ENCODE results near the gene PFDN2. TPM values are rescaled to one million over a fixed set of nuclear protein-coding genes. Genes with fewer than 3 reads are reported as not detected.

Gene PFDN2
- total and polyA plus RNA-seq, 4 experiments from 2014 or later: 40.8 to 89.1 (median 55.9) TPM

DNA sequence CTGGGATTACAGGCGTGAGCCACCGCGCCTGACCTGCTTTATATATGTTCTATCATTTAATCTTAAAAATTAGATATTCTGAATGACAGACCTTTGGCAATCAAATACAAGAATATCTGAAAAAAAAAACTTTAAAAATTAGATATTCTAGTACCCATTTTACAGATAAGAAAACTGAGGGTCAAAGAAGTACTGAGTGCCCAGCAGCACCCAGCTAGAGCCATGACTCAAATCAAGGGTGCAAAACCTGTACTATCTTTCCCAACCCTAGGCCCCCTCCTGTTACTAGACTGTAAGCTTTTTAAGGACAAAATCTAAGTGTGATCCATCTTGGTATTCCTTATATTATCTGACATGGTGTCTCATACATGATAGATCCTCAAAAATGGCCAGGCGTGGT, 56.4 kb downstream of the PFDN2 start:
- H3K4me3 ChIP-seq (ENCODE audit: low read length in 2 of 2): no peak overlapping the region
- no peaks in the 10 kb centered on the region for H3K9me3 ChIP-seq (ENCODE audit: control insufficient read depth in 1 of 2, low read length in 2 of 2)
- Mint-ChIP-seq H3K27ac (peak overlapping the region in 6 of 7 donors; percentile 22 to 92 (median 46)), H3K4me3 (peak overlapping the region in 2 of 8 donors; percentile 34 to 61), H3K27me3 (no peaks in the 10 kb centered on the region), H3K36me3 (peaks cover 34 to 69% of the 10 kb centered on the region in 2 donors), H3K9me3 (no peaks in the 10 kb centered on the region), H3K4me1 (peaks cover 40 to 77% (median 56%) of the 10 kb centered on the region in 4 donors)
- CTCF ChIA-PET (ENCODE audit: partially characterized antibody): interaction anchor here (1.1 to 2.3 kb wide), 5 partner anchors 15 to 78 kb away, joined by 3 to 10 read pairs (median 7); partner anchors contain the start of genes TSTD1 and USF1
- H3K27ac ChIP-seq (ENCODE audit: low read depth, low read length): no peak overlapping the region
- POLR2A ChIA-PET (ENCODE audit: partially characterized antibody): interaction anchor here (0.9 to 7.8 kb wide), 4 partner anchors 8 to 41 kb away, joined by 3 to 66 read pairs (median 18); partner anchors contain the start of genes ARHGAP30, F11R and USF1
- DNase-seq: no peak
- H3K36me3 ChIP-seq (ENCODE audit: insufficient read depth, low read length): peaks cover 33% of the 10 kb centered on the region
- no peaks in the 10 kb centered on the region for H3K27me3 ChIP-seq (ENCODE audit: insufficient read depth, low read length)
- H3K4me1 ChIP-seq (ENCODE audit: insufficient read depth, low read length): peaks cover 89% of the 10 kb centered on the region
- intact Hi-C loops (cut with micrococcal nuclease): no loop called here

DNA sequence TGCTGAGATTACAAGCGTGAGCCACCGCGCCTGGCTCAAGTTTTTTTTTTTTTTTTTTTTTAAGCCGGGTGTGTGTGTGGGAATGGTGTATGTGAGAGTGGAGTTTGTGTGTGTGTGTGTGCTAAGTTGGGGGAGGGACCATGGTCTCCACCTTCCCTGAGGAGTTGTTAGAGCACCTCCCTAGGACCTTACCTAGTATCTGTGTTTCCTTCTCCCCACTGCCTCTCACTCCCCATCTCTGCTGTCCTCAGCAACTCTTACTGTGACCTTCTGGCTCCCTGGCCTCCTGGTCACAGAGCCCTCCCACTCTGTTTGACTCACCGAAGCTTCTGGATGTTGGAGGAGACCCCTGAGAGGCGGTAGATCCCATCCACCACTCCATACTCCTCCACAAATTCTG, 58.5 kb downstream of the PFDN2 start:
- H3K9me3 ChIP-seq (ENCODE audit: control insufficient read depth in 1 of 2, low read length in 2 of 2): no peaks in the 10 kb centered on the region
- DNase-seq: no peak
- no peak overlapping the region for H3K4me3 ChIP-seq (ENCODE audit: low read length in 2 of 2)
- Mint-ChIP-seq H3K36me3 (peaks cover 36 to 72% of the 10 kb centered on the region in 2 donors), H3K27me3 (no peaks in the 10 kb centered on the region), H3K9me3 (no peaks in the 10 kb centered on the region), H3K4me3 (peak overlapping the region in 1 of 8 donors; percentile 26), H3K27ac (peak overlapping the region; percentile 32 to 93 (median 74)), H3K4me1 (peaks cover 35 to 65% (median 46%) of the 10 kb centered on the region in 4 donors)
- CTCF ChIA-PET (ENCODE audit: partially characterized antibody): interaction anchor here (1.0 to 1.9 kb wide), 4 partner anchors 10 to 69 kb away, joined by 3 to 8 read pairs (median 4); partner anchors contain the start of genes ARHGAP30 and KLHDC9
- H3K27ac ChIP-seq (ENCODE audit: low read depth, low read length): no peak overlapping the region
- H3K36me3 ChIP-seq (ENCODE audit: insufficient read depth, low read length): peaks cover 48% of the 10 kb centered on the region
- H3K4me1 ChIP-seq (ENCODE audit: insufficient read depth, low read length): peaks cover 76% of the 10 kb centered on the region
- POLR2A ChIA-PET (ENCODE audit: partially characterized antibody): interaction anchor here (0.8 to 7.8 kb wide), 6 partner anchors 10 to 94 kb away, joined by 3 to 66 read pairs (median 5); partner anchors contain the start of genes ARHGAP30, F11R, KLHDC9 and UFC1
- intact Hi-C loops (cut with micrococcal nuclease): no loop called here
- H3K27me3 ChIP-seq (ENCODE audit: insufficient read depth, low read length): no peaks in the 10 kb centered on the region

DNA sequence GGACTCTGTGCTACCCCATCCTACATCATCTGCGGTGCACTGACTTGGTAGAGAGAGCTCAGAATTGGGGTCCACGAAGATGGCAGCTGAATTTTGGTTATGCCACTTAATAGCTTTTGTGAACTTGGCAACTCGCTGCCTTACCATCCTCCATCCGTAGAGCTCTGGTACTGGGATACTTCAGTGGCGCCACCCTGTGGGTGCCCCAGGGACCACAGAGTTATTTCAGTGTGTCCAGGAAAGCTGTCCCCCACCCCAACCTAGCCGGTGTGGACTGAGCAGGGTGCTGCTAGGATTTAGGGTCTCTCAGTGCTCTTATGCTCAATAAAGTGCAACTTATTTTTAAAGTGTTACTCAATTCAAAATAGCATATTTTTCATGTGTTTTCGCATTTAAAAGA, 63.0 kb downstream of the PFDN2 start:
- H3K4me1 ChIP-seq (ENCODE audit: insufficient read depth, low read length): peaks cover 31% of the 10 kb centered on the region
- peaks cover 73% of the 10 kb centered on the region for H3K36me3 ChIP-seq (ENCODE audit: insufficient read depth, low read length)
- Mint-ChIP-seq H3K4me1 (peaks cover 14 to 43% (median 24%) of the 10 kb centered on the region in 4 donors), H3K9me3 (no peaks in the 10 kb centered on the region), H3K4me3 (no peak overlapping the region), H3K27me3 (no peaks in the 10 kb centered on the region), H3K27ac (peak overlapping the region in 3 of 7 donors; percentile 17 to 24 (median 18)), H3K36me3 (peaks cover 56 to 76% of the 10 kb centered on the region in 2 donors)
- DNase-seq: no peak
- no peaks in the 10 kb centered on the region for H3K9me3 ChIP-seq (ENCODE audit: control insufficient read depth in 1 of 2, low read length in 2 of 2)
- no peak overlapping the region for H3K27ac ChIP-seq (ENCODE audit: low read depth, low read length)
- intact Hi-C loops (cut with micrococcal nuclease): no loop called here
- no peak overlapping the region for H3K4me3 ChIP-seq (ENCODE audit: low read length in 2 of 2)
- ChIA-PET CTCF (ENCODE audit: partially characterized antibody) (interaction anchor here (1.1 to 2.3 kb wide), 9 partner anchors 9 to 76 kb away, joined by 3 to 12 read pairs (median 6); partner anchors contain the start of genes ARHGAP30, KLHDC9 and USF1), POLR2A (ENCODE audit: partially characterized antibody) (interaction anchor here (0.6 to 21.2 kb wide), 5 partner anchors 9 to 80 kb away, joined by 3 to 602 read pairs (median 8); partner anchors contain the start of genes ARHGAP30, KLHDC9, TSTD1 and USF1)
- no peaks in the 10 kb centered on the region for H3K27me3 ChIP-seq (ENCODE audit: insufficient read depth, low read length)

DNA sequence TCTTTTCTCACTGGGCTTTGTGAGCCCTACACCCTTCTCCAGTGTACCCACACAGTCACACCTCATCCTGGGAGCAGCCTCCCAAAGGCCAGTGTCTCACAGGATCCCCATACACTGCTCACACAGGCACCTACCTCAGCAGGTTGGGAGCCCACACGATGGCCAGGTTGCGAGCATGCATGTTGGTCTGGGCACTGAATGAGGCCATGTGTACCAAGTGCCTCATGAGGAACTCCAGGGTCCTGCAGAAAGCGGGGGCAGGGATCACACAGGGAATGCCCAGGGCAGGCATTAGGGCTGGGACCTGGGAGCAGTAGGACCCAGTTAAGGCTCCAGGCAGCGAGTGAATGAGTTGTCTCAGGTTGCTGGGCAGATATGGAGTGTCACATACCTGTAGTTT, 63.6 kb downstream of the PFDN2 start:
- DNase-seq: no peak
- Histone ChIP-seq H3K27me3 (ENCODE audit: insufficient read depth, low read length) (no peaks in the 10 kb centered on the region), H3K4me1 (ENCODE audit: insufficient read depth, low read length) (peaks cover 25% of the 10 kb centered on the region), H3K4me3 (ENCODE audit: low read length in 2 of 2) (no peak overlapping the region), H3K36me3 (ENCODE audit: insufficient read depth, low read length) (peaks cover 73% of the 10 kb centered on the region), H3K27ac (ENCODE audit: low read depth, low read length) (no peak overlapping the region), H3K9me3 (ENCODE audit: control insufficient read depth in 1 of 2, low read length in 2 of 2) (no peaks in the 10 kb centered on the region)
- H3K4me1 Mint-ChIP-seq: peaks cover 8 to 37% (median 19%) of the 10 kb centered on the region in 4 donors
- H3K4me3 Mint-ChIP-seq: no peak overlapping the region
- intact Hi-C loops (cut with micrococcal nuclease): no loop called here
- POLR2A ChIA-PET (ENCODE audit: partially characterized antibody): interaction anchor here (1.8 to 21.2 kb wide), 4 partner anchors 8 to 43 kb away, joined by 4 to 602 read pairs (median 37); partner anchors contain the start of genes ARHGAP30, KLHDC9, TSTD1 and USF1
- H3K27me3 Mint-ChIP-seq: no peaks in the 10 kb centered on the region
- H3K9me3 Mint-ChIP-seq: no peaks in the 10 kb centered on the region
- H3K36me3 Mint-ChIP-seq: peaks cover 53 to 76% of the 10 kb centered on the region in 2 donors
- CTCF ChIA-PET (ENCODE audit: partially characterized antibody): interaction anchor here (1.1 to 2.3 kb wide), 7 partner anchors 9 to 76 kb away, joined by 3 to 10 read pairs (median 5); partner anchors contain the start of genes ARHGAP30, KLHDC9 and USF1
- peak overlapping the region in 3 of 7 donors; percentile 52 to 70 (median 55) for H3K27ac Mint-ChIP-seq

DNA sequence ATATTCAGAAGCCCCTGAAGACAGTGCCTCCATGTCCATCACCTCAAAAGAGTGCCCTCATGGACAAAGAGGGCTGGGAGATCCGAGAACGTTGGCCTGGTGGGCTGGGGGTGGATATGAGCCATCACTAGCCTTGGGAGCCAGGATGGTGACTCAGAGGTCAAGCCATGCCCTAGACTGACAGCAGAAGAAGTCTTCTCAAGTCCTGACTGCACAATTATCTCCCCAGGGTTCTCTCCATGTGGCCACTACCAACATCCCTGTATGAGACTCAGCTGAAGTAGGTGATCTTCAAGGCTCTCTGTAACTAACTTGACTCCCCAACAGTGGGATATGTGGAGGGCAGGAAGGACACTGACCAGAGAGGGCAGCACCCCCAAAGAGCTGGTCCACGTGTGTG, 64.9 kb downstream of the PFDN2 start:
- Mint-ChIP-seq H3K27me3 (no peaks in the 10 kb centered on the region), H3K27ac (peak overlapping the region in 6 of 7 donors; percentile 5 to 84 (median 73)), H3K4me3 (no peak overlapping the region), H3K9me3 (no peaks in the 10 kb centered on the region), H3K36me3 (peaks cover 61 to 82% of the 10 kb centered on the region in 2 donors), H3K4me1 (peaks cover 11 to 41% (median 20%) of the 10 kb centered on the region in 4 donors)
- no peaks in the 10 kb centered on the region for H3K27me3 ChIP-seq (ENCODE audit: insufficient read depth, low read length)
- DNase-seq: no peak
- H3K4me3 ChIP-seq (ENCODE audit: low read length in 2 of 2): no peak overlapping the region
- POLR2A ChIA-PET (ENCODE audit: partially characterized antibody): interaction anchor here (1.0 to 21.2 kb wide), 4 partner anchors 12 to 45 kb away, joined by 3 to 602 read pairs (median 6); partner anchors contain the start of genes ARHGAP30, KLHDC9 and TSTD1
- H3K9me3 ChIP-seq (ENCODE audit: control insufficient read depth in 1 of 2, low read length in 2 of 2): no peaks in the 10 kb centered on the region
- peaks cover 19% of the 10 kb centered on the region for H3K4me1 ChIP-seq (ENCODE audit: insufficient read depth, low read length)
- CTCF ChIA-PET (ENCODE audit: partially characterized antibody): interaction anchor here (1.0 kb wide), 1 partner anchor 10 kb away, joined by 4 read pairs; no protein-coding TSS in a partner anchor
- peak overlapping the region; percentile 5 for H3K27ac ChIP-seq (ENCODE audit: low read depth, low read length)
- peaks cover 83% of the 10 kb centered on the region for H3K36me3 ChIP-seq (ENCODE audit: insufficient read depth, low read length)
- intact Hi-C loops (cut with micrococcal nuclease): no loop called here

DNA sequence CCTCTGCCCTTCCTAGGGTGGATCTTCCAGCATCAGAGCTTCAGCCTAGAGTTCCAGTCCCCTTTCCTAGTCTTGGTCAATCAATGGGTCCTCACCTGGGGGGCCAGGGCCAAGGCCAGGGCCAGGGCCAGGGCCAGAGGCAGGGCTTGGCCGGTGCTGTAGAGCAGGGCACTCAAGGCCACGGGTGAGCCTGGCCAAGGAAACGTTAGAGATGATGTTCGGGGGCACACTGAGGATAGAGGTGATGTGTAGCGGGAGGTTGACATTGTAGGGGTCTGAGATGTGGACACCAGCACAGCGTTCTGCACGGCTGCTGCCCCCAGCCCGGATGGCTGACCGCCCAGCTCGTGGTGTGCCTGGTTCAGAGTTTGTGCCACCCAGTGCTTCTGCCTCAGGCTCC, 66.6 kb downstream of the PFDN2 start:
- Histone ChIP-seq H3K9me3 (ENCODE audit: control insufficient read depth in 1 of 2, low read length in 2 of 2) (no peaks in the 10 kb centered on the region), H3K4me3 (ENCODE audit: low read length in 2 of 2) (no peak overlapping the region), H3K27ac (ENCODE audit: low read depth, low read length) (no peak overlapping the region), H3K27me3 (ENCODE audit: insufficient read depth, low read length) (no peaks in the 10 kb centered on the region), H3K4me1 (ENCODE audit: insufficient read depth, low read length) (peaks cover 14% of the 10 kb centered on the region), H3K36me3 (ENCODE audit: insufficient read depth, low read length) (peaks cover 70% of the 10 kb centered on the region)
- no peak overlapping the region for H3K4me3 Mint-ChIP-seq
- no peak for DNase-seq
- H3K9me3 Mint-ChIP-seq: no peaks in the 10 kb centered on the region
- H3K4me1 Mint-ChIP-seq: peaks cover 9 to 33% (median 21%) of the 10 kb centered on the region in 4 donors
- H3K27ac Mint-ChIP-seq: peak overlapping the region in 4 of 7 donors; percentile 22 to 70 (median 56)
- no peaks in the 10 kb centered on the region for H3K27me3 Mint-ChIP-seq
- CTCF ChIA-PET (ENCODE audit: partially characterized antibody): interaction anchor here (1.0 to 1.9 kb wide), 3 partner anchors 9 to 19 kb away, joined by 3 to 5 read pairs (median 3); no protein-coding TSS in a partner anchor
- intact Hi-C loops (cut with micrococcal nuclease): no loop called here
- H3K36me3 Mint-ChIP-seq: peaks cover 48 to 75% of the 10 kb centered on the region in 2 donors
- POLR2A ChIA-PET (ENCODE audit: partially characterized antibody): interaction anchor here (0.9 to 21.2 kb wide), 3 partner anchors 10 to 18 kb away, joined by 3 to 602 read pairs (median 4); partner anchors contain the start of gene ARHGAP30
